DND-41 (cell line): ENCODE data around the gene MAST4.

Experiments used
- ATAC-seq: fragments of 200-7000 bp; cut with Tn5 transposase; 3 replicates; pipeline ENCODE4 v1.9.1; 2021; ENCODE audit warnings: low read depth; ENCODE audit not compliant: insufficient read depth
- DNase-seq: peaks from one replicate; pipeline ENCODE4 v3.0.0-alpha.2; 2020
- H2AFZ ChIP-seq: 2 replicates; pipeline ENCODE4 v1.6.0; 2012; ENCODE audit warnings: low read depth, low read length
- H3K27ac ChIP-seq: 2 replicates; pipeline ENCODE4 v1.5.1; 2012; ENCODE audit warnings: low read length, inconsistent platforms
- H3K27me3 ChIP-seq: fragments of 200-600 bp; sonication (generic); 2 replicates; pipeline ENCODE4 v1.6.0; 2012; ENCODE audit warnings: low read length, mild to moderate bottlenecking, inconsistent platforms; ENCODE audit not compliant: insufficient read depth, poor library complexity
- H3K36me3 ChIP-seq: 2 replicates; pipeline ENCODE4 v1.5.1; 2012; ENCODE audit warnings: low read length, inconsistent platforms; ENCODE audit not compliant: insufficient read depth
- H3K4me1 ChIP-seq: 2 replicates; pipeline ENCODE4 v1.5.1; 2012; ENCODE audit warnings: mild to moderate bottlenecking, low read length; ENCODE audit not compliant: insufficient read depth
- H3K4me2 ChIP-seq: 2 replicates; pipeline ENCODE4 v1.6.0; 2012; ENCODE audit warnings: mild to moderate bottlenecking, moderate library complexity, low read length, inconsistent platforms; ENCODE audit not compliant: insufficient read depth
- H3K4me3 ChIP-seq, 2 experiments: fragments of 200-600 bp in 1 of 2; shearing (Covaris generic) in 1 of 2; 2 replicates each; pipeline ENCODE4 v1.5.1; 2012 to 2016; ENCODE audit warnings: inconsistent platforms in 2 of 2, low read length in 2 of 2, mild to moderate bottlenecking in 2 of 2, low read depth in 1 of 2, moderate library complexity in 1 of 2
- H3K79me2 ChIP-seq: 2 replicates; pipeline ENCODE4 v1.6.0; 2012; ENCODE audit warnings: low read length, inconsistent platforms; ENCODE audit not compliant: insufficient read depth
- H3K9ac ChIP-seq: 2 replicates; pipeline ENCODE4 v1.6.0; 2012; ENCODE audit warnings: low read depth, mild to moderate bottlenecking, inconsistent platforms, low read length, moderate library complexity
- H3K9me3 ChIP-seq: 2 replicates; pipeline ENCODE4 v1.5.1; 2012; ENCODE audit warnings: low read length, moderate library complexity, mild to moderate bottlenecking, inconsistent platforms; ENCODE audit not compliant: insufficient read depth, severe bottlenecking
- H4K20me1 ChIP-seq: 2 replicates; pipeline ENCODE4 v1.6.0; 2012; ENCODE audit warnings: low read length; ENCODE audit not compliant: insufficient read depth
- EZH2 ChIP-seq: IDR thresholded peaks from 3 replicates; pipeline ENCODE4 v1.6.1; 2012; ENCODE audit warnings: borderline replicate concordance, low read depth, mild to moderate bottlenecking, moderate library complexity, low read length, inconsistent platforms; ENCODE audit not compliant: severe bottlenecking
- TF ChIP-seq, protein P1 (sequence below): IDR thresholded peaks from 2 replicates; pipeline ENCODE4 v1.5.1; 2012; ENCODE audit warnings: borderline replicate concordance, low read length, moderate library complexity, mild to moderate bottlenecking; ENCODE audit not compliant: poor library complexity, severe bottlenecking; ENCODE audit errors: extremely low read depth

Gene MAST4

DNA sequence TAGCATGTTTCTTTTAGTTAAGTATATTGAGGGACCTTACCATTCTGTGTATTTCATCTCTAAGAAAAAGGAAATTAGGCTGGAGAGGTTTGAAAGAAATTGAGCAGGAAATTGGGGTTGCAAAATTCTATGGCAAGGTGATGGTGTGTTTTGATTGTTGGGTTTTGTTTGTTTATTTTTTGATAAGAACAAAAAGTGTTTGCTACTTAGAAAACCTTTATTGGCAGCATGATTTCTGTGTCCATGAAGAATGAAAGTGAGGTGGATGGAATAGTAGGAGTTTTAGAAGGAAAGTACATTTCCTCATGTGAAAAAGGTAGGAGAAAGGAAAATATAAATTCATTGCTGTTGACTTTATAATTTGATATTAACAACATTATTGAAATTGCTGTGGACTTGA, 433.3 kb downstream of the MAST4 start:
- DNase-seq (no peak), ATAC-seq (no peak)
- no peaks in the 10 kb centered on the region for H3K27me3 ChIP-seq
- H3K4me1 ChIP-seq: no peaks in the 10 kb centered on the region
- H2AFZ ChIP-seq: no peak overlapping the region
- no peaks in the 10 kb centered on the region for H3K9me3 ChIP-seq
- no peak overlapping the region for H3K9ac ChIP-seq
- H3K4me2 ChIP-seq: no peak overlapping the region
- no peak overlapping the region for H3K4me3 ChIP-seq
- H3K27ac ChIP-seq: no peak overlapping the region
- H3K36me3 ChIP-seq: no peaks in the 10 kb centered on the region
- no peak for TF ChIP-seq EZH2
- TF ChIP-seq, protein P1, sequence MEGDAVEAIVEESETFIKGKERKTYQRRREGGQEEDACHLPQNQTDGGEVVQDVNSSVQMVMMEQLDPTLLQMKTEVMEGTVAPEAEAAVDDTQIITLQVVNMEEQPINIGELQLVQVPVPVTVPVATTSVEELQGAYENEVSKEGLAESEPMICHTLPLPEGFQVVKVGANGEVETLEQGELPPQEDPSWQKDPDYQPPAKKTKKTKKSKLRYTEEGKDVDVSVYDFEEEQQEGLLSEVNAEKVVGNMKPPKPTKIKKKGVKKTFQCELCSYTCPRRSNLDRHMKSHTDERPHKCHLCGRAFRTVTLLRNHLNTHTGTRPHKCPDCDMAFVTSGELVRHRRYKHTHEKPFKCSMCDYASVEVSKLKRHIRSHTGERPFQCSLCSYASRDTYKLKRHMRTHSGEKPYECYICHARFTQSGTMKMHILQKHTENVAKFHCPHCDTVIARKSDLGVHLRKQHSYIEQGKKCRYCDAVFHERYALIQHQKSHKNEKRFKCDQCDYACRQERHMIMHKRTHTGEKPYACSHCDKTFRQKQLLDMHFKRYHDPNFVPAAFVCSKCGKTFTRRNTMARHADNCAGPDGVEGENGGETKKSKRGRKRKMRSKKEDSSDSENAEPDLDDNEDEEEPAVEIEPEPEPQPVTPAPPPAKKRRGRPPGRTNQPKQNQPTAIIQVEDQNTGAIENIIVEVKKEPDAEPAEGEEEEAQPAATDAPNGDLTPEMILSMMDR: no peak
- H3K79me2 ChIP-seq: no peaks in the 10 kb centered on the region
- no peaks in the 10 kb centered on the region for H4K20me1 ChIP-seq

DNA sequence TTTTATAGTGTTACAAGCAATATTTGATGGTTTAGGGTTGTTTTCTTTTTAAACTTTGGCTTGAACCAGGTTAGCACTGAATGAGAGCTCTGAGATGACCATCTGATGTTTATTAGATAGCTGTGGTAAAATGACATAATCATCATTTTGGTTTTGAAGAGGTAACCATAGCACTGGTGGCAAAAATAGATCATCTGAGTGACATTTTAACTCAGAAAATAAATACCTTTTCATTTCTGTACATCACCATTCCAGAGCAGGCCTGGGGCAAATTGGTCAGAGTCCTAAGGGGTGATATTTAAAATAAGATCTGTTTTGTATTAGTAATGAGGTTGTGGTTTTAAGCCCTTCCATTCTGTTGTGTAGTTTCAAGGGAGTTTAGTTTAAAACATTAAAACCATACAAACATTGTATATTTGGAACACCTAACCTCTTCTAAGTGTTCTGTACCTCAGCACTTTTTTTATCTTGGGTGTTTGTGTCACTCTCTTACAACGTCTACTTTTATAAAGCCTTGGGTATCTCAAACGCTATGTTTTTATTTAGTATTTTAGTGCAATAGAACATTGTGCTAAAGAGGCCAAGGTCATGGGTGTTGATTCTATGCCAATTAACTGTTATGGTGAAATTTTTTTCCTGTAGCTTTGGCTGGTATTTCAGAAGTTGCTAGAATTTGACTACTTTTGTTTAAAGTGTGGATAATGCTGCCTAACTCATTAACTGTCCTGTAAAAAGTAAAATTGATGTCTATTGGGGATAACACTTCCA, 434.3 kb downstream of the MAST4 start:
- no peaks in the 10 kb centered on the region for H3K79me2 ChIP-seq

DNA sequence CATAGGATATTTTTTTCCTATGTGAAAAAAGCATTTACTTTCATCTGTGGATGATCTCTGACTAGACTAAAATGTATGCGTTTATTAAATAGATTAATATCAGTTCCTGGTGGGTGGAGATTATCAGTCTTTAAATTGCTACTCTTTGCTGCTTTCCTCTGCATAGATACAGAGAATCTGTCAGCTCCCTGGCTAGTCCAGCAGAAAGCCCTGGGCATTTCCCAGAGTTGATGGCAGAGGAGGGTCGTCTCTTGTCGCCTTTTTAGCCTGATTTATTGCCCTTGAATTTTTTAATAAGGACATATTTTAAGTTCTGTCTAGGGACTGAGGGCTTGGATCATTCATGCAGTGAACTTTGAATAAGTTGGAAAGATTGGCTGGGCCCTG, 434.9 kb downstream of the MAST4 start:
- no peaks in the 10 kb centered on the region for H3K36me3 ChIP-seq
- no peaks in the 10 kb centered on the region for H3K79me2 ChIP-seq
- no peak overlapping the region for H3K9ac ChIP-seq
- H3K27me3 ChIP-seq: no peaks in the 10 kb centered on the region
- no peaks in the 10 kb centered on the region for H3K4me1 ChIP-seq
- peaks cover 5% of the 10 kb centered on the region; the same call in 1 of the 2 replicates for H4K20me1 ChIP-seq
- H3K27ac ChIP-seq: no peak overlapping the region
- no peak overlapping the region for H3K4me3 ChIP-seq
- no peak overlapping the region for H3K4me2 ChIP-seq
- DNase-seq (no peak), ATAC-seq (no peak)
- H3K9me3 ChIP-seq: no peaks in the 10 kb centered on the region
- no peak overlapping the region for H2AFZ ChIP-seq
- TF ChIP-seq, protein P1: no peak
- TF ChIP-seq EZH2: no peak

More for the DNA sequence above, 434.3 kb downstream of the MAST4 start:
- Histone ChIP-seq H2AFZ (no peak overlapping the region), H4K20me1 (peaks cover under 1% of the 10 kb centered on the region; the same call in 1 of the 2 replicates), H3K27ac (no peak overlapping the region), H3K9me3 (no peaks in the 10 kb centered on the region), H3K4me3 (no peak overlapping the region), H3K9ac (no peak overlapping the region), H3K4me1 (no peaks in the 10 kb centered on the region), H3K4me2 (no peak overlapping the region), H3K36me3 (no peaks in the 10 kb centered on the region), H3K27me3 (no peaks in the 10 kb centered on the region)
- ATAC-seq: no peak
- TF ChIP-seq EZH2: no peak
- TF ChIP-seq, protein P1: no peak
- DNase-seq: no peak
